Hepatocyte (in vitro differentiated cells): ENCODE results near the gene FAM184A. TPM values are rescaled to one million over a fixed set of nuclear protein-coding genes. Genes with fewer than 3 reads are reported as not detected.
"Not testable (repeated sequence)": the region's sequence is repeated elsewhere in the genome, so short reads cannot be mapped to it uniquely, and the experiment has no call there.

Experiments used
- DNase-seq: peaks from one replicate; pipeline ENCODE4 v3.0.0-alpha.2; 2016; ENCODE audit warnings: low spot score
- H2AFZ ChIP-seq: fragments of 200-600 bp; sonication (generic); 2 replicates; pipeline ENCODE4 v1.6.0; 2016; ENCODE audit warnings: antibody characterized with exemption, mild to moderate bottlenecking
- H3K27ac ChIP-seq: fragments of 200-600 bp; sonication (generic); 2 replicates; pipeline ENCODE4 v1.5.1; 2016; ENCODE audit warnings: mild to moderate bottlenecking
- H3K27me3 ChIP-seq: fragments of 200-600 bp; sonication (generic); 2 replicates; pipeline ENCODE4 v1.6.1; 2016
- H3K36me3 ChIP-seq: fragments of 200-600 bp; sonication (generic); replicated peaks from 2 replicates; pipeline ENCODE4 v1.5.1; 2016; ENCODE audit warnings: low read depth; ENCODE audit not compliant: insufficient read depth
- H3K4me1 ChIP-seq: fragments of 200-600 bp; sonication (generic); 2 replicates; pipeline ENCODE4 v1.5.1; 2016; ENCODE audit warnings: mild to moderate bottlenecking, moderate library complexity; ENCODE audit not compliant: insufficient read depth
- H3K4me2 ChIP-seq: fragments of 200-600 bp; sonication (generic); 2 replicates; pipeline ENCODE4 v1.6.0; 2016
- H3K4me3 ChIP-seq: fragments of 200-600 bp; sonication (generic); 2 replicates; pipeline ENCODE4 v1.5.1; 2016; ENCODE audit warnings: mild to moderate bottlenecking
- H3K79me2 ChIP-seq: fragments of 200-600 bp; sonication (generic); 2 replicates; pipeline ENCODE4 v1.6.0; 2017; ENCODE audit warnings: mild to moderate bottlenecking
- H3K9me2 ChIP-seq: fragments of 200-600 bp; sonication (generic); replicated peaks from 2 replicates; pipeline ENCODE4 v1.6.0; 2017; ENCODE audit warnings: mild to moderate bottlenecking; ENCODE audit not compliant: insufficient read depth
- H3K9me3 ChIP-seq: fragments of 200-600 bp; sonication (generic); 2 replicates; pipeline ENCODE4 v1.5.1; 2016; ENCODE audit warnings: low read depth, mild to moderate bottlenecking
- H4K20me1 ChIP-seq: fragments of 200-600 bp; sonication (generic); 2 replicates; pipeline ENCODE4 v1.6.0; 2016; ENCODE audit warnings: mild to moderate bottlenecking; ENCODE audit not compliant: insufficient read depth, poor library complexity, severe bottlenecking
- CTCF ChIP-seq: fragments of 200-600 bp; sonication (generic); IDR thresholded peaks from 2 replicates; pipeline ENCODE4 v1.5.1; 2016; ENCODE audit warnings: antibody characterized with exemption, mild to moderate bottlenecking; ENCODE audit not compliant: poor library complexity
- EZH2 ChIP-seq: fragments of 200-600 bp; sonication (generic); IDR thresholded peaks from 2 replicates; pipeline ENCODE4 v1.6.1; 2016; ENCODE audit warnings: antibody characterized with exemption, mild to moderate bottlenecking, borderline replicate concordance
- EZH2phosphoT487 ChIP-seq: fragments of 200-600 bp; sonication (generic); IDR thresholded peaks from one replicate; pipeline ENCODE4 v1.6.1; 2018; ENCODE audit warnings: antibody characterized with exemption, mild to moderate bottlenecking, low read depth, moderate library complexity; ENCODE audit not compliant: unreplicated experiment, severe bottlenecking
- WGBS: methylation state at CpG from one replicate; pipeline ENCODE4 v1.1.6; 2016; ENCODE audit warnings: low lambda C conversion rate; ENCODE audit errors: missing lambda C conversion rate; 5-methylcytosine and 5-hydroxymethylcytosine counted together
- polyA plus RNA-seq: library from polyadenylated mRNA; unstranded; fragments of >200 nt; fragmentation: Nextera tagmentation; extraction: Ambion mirVana; gene quantifications from 2 replicates; pipeline ENCODE4 v1.2.1, GENCODE V29; 2016
- total RNA-seq: library from RNA; depleted of rRNA; stranded (reverse); fragments of >200 nt; gene quantifications from 2 replicates; pipeline ENCODE4 v1.2.3, GENCODE V29; 2014

FAM184A gene
- total and polyA plus RNA-seq, 2 experiments from 2014 or later, result 5.6 to 14.1 TPM

GRCh38 chr6:119122336-119122735 lies 43.9 kb upstream of the FAM184A start:
- H2AFZ ChIP-seq, result no peak overlapping the region
- no peaks in the 10 kb centered on the region for H4K20me1 ChIP-seq
- no peaks in the 10 kb centered on the region for H3K9me2 ChIP-seq
- no peaks in the 10 kb centered on the region for H3K27me3 ChIP-seq
- WGBS, result 92% methylated on average over 4 of the region's 4 CpGs
- no peaks in the 10 kb centered on the region for H3K79me2 ChIP-seq
- H3K4me3 ChIP-seq, result no peak overlapping the region
- H3K4me2 ChIP-seq, result no peak overlapping the region
- no peaks in the 10 kb centered on the region for H3K9me3 ChIP-seq
- H3K36me3 ChIP-seq, result no peaks in the 10 kb centered on the region
- TF ChIP-seq EZH2phosphoT487 (no peak), CTCF (no peak), EZH2 (no peak)
- H3K4me1 ChIP-seq, result peaks cover 4% of the 10 kb centered on the region
- DNase-seq, result no peak
- H3K27ac ChIP-seq, result no peak overlapping the region

GRCh38 chr6:119121367-119121766 lies 42.9 kb upstream of the FAM184A start:
- H3K36me3 ChIP-seq, result no peaks in the 10 kb centered on the region
- TF ChIP-seq EZH2 (no peak), CTCF (no peak), EZH2phosphoT487 (no peak)
- no peak for DNase-seq
- no peak overlapping the region for H3K4me2 ChIP-seq
- H3K9me2 ChIP-seq, result no peaks in the 10 kb centered on the region
- no peaks in the 10 kb centered on the region for H4K20me1 ChIP-seq
- WGBS, result 93% methylated on average over 4 of the region's 4 CpGs
- peaks cover 4% of the 10 kb centered on the region for H3K4me1 ChIP-seq
- H3K9me3 ChIP-seq, result no peaks in the 10 kb centered on the region
- no peak overlapping the region for H3K27ac ChIP-seq
- no peaks in the 10 kb centered on the region for H3K79me2 ChIP-seq
- no peak overlapping the region for H2AFZ ChIP-seq
- no peaks in the 10 kb centered on the region for H3K27me3 ChIP-seq
- H3K4me3 ChIP-seq, result no peak overlapping the region

GRCh38 chr6:119119989-119120388 lies 41.5 kb upstream of the FAM184A start:
- Histone ChIP-seq H3K9me3 (no peaks in the 10 kb centered on the region), H3K4me1 (peaks cover 4% of the 10 kb centered on the region), H3K79me2 (no peaks in the 10 kb centered on the region), H2AFZ (no peak overlapping the region), H3K27me3 (no peaks in the 10 kb centered on the region), H4K20me1 (no peaks in the 10 kb centered on the region), H3K4me3 (no peak overlapping the region), H3K36me3 (no peaks in the 10 kb centered on the region), H3K27ac (no peak overlapping the region), H3K4me2 (no peak overlapping the region), H3K9me2 (no peaks in the 10 kb centered on the region)
- no peak for TF ChIP-seq EZH2phosphoT487
- no peak for TF ChIP-seq CTCF
- TF ChIP-seq EZH2, result no peak
- DNase-seq, result no peak
- 78% methylated on average over 4 of the region's 4 CpGs for WGBS

GRCh38 chr6:119119062-119119461 lies 40.6 kb upstream of the FAM184A start:
- H3K27ac ChIP-seq, H2AFZ ChIP-seq, H4K20me1 ChIP-seq, H3K4me2 ChIP-seq, DNase-seq, H3K9me3 ChIP-seq, H3K9me2 ChIP-seq, H3K4me3 ChIP-seq, H3K79me2 ChIP-seq, H3K27me3 ChIP-seq, H3K36me3 ChIP-seq, H3K4me1 ChIP-seq: not testable (repeated sequence)
- 37% methylated on average over 13 of the region's 13 CpGs for WGBS
